H1 (cell line): ENCODE measurements around the gene MGST2. TPM values are rescaled to one million over a fixed set of nuclear protein-coding genes. Genes with fewer than 3 reads are reported as not detected.

Experiments
- polyA plus RNA-seq, 7 experiments: library from polyadenylated mRNA; depleted of rRNA in 3 of 7; stranded (reverse) in 5 of 7; unstranded in 2 of 7; fragments of >200 nt in 5 of 7; fragments of 200-250 nt in 2 of 7; gene quantifications; 1 replicate in 5 of 7; 2 replicates in 1 of 7; 4 replicates in 1 of 7; pipeline versions ENCODE4 v1.2.1 to v1.2.3, GENCODE V29; 2011 to 2013; ENCODE audit warnings: missing spikeins in 2 of 7, mixed read lengths in 2 of 7
- total RNA-seq: library from RNA; stranded (reverse); fragmentation: NEBNext Ultra II Directional; extraction: Animal tissue kit (Norgen Biotek cat#: 25700); gene quantifications from 2 replicates; pipeline ENCODE4 v1.2.1, GENCODE V29; 2021

Gene MGST2
- total and polyA plus RNA-seq, 2 of the 8 experiments (the other 6 are each of a cell fraction or from before 2014, with no cell fraction given), result 8.0 to 13.6 TPM

Other genes starting within 250 kb of the MGST2 start
- 8.6 and 8.7 TPM in 2 replicates for gene RAB33B, start 211.7 kb upstream of the MGST2 start, total RNA-seq
- 4.2 and 4.5 TPM in 2 replicates for gene RAB33B, start 211.7 kb upstream of the MGST2 start, polyA plus RNA-seq (2011; rRNA removed)
- 3.4 and 4.6 TPM in 2 replicates for gene SETD7, start 109.6 kb upstream of the MGST2 start, total RNA-seq
- 1.3 and 1.5 TPM in 2 replicates for gene SETD7, start 109.6 kb upstream of the MGST2 start, polyA plus RNA-seq (2011; rRNA removed)